HepG2 (cell line): Measurements from ENCODE around the gene PTPRM. TPM values are rescaled to one million over a fixed set of nuclear protein-coding genes. Genes with fewer than 3 reads are reported as not detected.
A peak's percentile ranks its signal among the peaks of the same experiment; 100 is the strongest.

Experiments
- ATAC-seq: fragments of 200-7000 bp; cut with Tn5 transposase; 3 replicates; pipeline ENCODE4 v1.9.1; 2020; ENCODE audit warnings: mild to moderate bottlenecking, moderate library complexity
- BruUV-seq: library from RNA; stranded (reverse); fragments of 400-500 nt; replicated peaks from 2 replicates; lab custom pipeline; 2021; lab: Mats Ljungman, UMichigan
- CTCF ChIA-PET: fragments of 300-600 bp; formaldehyde crosslinking; extraction: SDS; loops from one replicate; lab custom pipeline; 2021; ENCODE audit warnings: low total read pairs, inconsistent platforms, low intra/inter-chr PET ratio; lab: Yijun Ruan, JAX
- POLR2A ChIA-PET: fragments of 350-600 bp; sonication (Branson Sonifier 250); formaldehyde crosslinking; loops from one replicate; lab custom pipeline; 2020; ENCODE audit warnings: antibody characterized with exemption, inconsistent platforms; lab: Yijun Ruan, JAX
- DNase-seq: peaks from one replicate; pipeline ENCODE4 v3.0.0-alpha.2; 2015; ENCODE audit warnings: low spot score
- FAIRE-seq: peaks from 3 replicates; lab custom pipeline; 2011; peaks lifted over from hg19 to GRCh38; lab: Jason Lieb, UNC
- H2AFZ ChIP-seq: one replicate; pipeline ENCODE4 v1.6.1; 2011; ENCODE audit warnings: low read length, inconsistent platforms
- H3K27ac ChIP-seq: fragments of 300-600 bp; 3 replicates; pipeline ENCODE4 v1.8.0; 2011; ENCODE audit warnings: mixed run types, mild to moderate bottlenecking, mixed read lengths, low read length, inconsistent platforms; ENCODE audit not compliant: insufficient read depth; ENCODE audit errors: extremely low read length
- H3K27me3 ChIP-seq, 2 experiments: fragments of 200-600 bp in 1 of 2; 2 replicates in 1 of 2; 3 replicates in 1 of 2; pipeline versions ENCODE4 v1.6.0 to v1.8.0; 2011; ENCODE audit warnings: low read length in 2 of 2, mild to moderate bottlenecking in 2 of 2, moderate library complexity in 2 of 2, inconsistent platforms in 1 of 2; ENCODE audit not compliant: insufficient read depth in 2 of 2, control insufficient read depth in 1 of 2
- H3K36me3 ChIP-seq, 2 experiments: fragments of 200-600 bp in 1 of 2; replicated peaks in 1 of 2; 2 replicates in 1 of 2; 3 replicates in 1 of 2; pipeline versions ENCODE4 v1.5.1 to v1.8.0; 2011; ENCODE audit warnings: low read length in 2 of 2, inconsistent platforms in 1 of 2; ENCODE audit not compliant: insufficient read depth in 2 of 2, control insufficient read depth in 1 of 2
- H3K4me1 ChIP-seq: 2 replicates; pipeline ENCODE4 v1.5.1; 2012; ENCODE audit warnings: low read length, inconsistent platforms; ENCODE audit not compliant: insufficient read depth
- H3K4me2 ChIP-seq: 2 replicates; pipeline ENCODE4 v1.6.0; 2011; ENCODE audit warnings: low read depth, low read length, inconsistent platforms
- H3K4me3 ChIP-seq, 3 experiments: fragments of 200-600 bp in 1 of 3; sonication (generic), shearing (Covaris generic) in 1 of 3; replicated peaks in 1 of 3; 2 replicates each; pipeline ENCODE4 v1.5.1; 2011 to 2016; ENCODE audit warnings: low read length in 3 of 3, inconsistent platforms in 2 of 3, low read depth in 2 of 3, mild to moderate bottlenecking in 2 of 3, control low read depth in 1 of 3, mixed read lengths in 1 of 3; ENCODE audit not compliant: insufficient read depth in 1 of 3
- H3K79me2 ChIP-seq: one replicate; pipeline ENCODE4 v1.6.1; 2011; ENCODE audit warnings: low read length, inconsistent platforms; ENCODE audit not compliant: insufficient read depth
- H3K9ac ChIP-seq: 2 replicates; pipeline ENCODE4 v1.6.0; 2011; ENCODE audit warnings: mild to moderate bottlenecking, low read depth, low read length, inconsistent platforms; ENCODE audit not compliant: insufficient read depth
- H3K9me3 ChIP-seq: 2 replicates; pipeline ENCODE4 v1.5.1; 2012; ENCODE audit warnings: mild to moderate bottlenecking, low read length
- H4K20me1 ChIP-seq: 2 replicates; pipeline ENCODE4 v1.6.0; 2011; ENCODE audit warnings: inconsistent platforms, mild to moderate bottlenecking, low read length, moderate library complexity; ENCODE audit not compliant: insufficient read depth
- ATF7 ChIP-seq, 2 experiments: fragments of 450-650 bp in 1 of 2; sonication (generic) in 1 of 2; formaldehyde crosslinking in 1 of 2; IDR thresholded peaks; 2 replicates each; pipeline versions ENCODE4 v1.4.0 to v1.6.1; 2016 to 2020; ENCODE audit warnings: antibody characterized with exemption in 1 of 2, mild to moderate bottlenecking in 1 of 2, missing genetic modification reagents in 1 of 2
- CEBPB ChIP-seq: IDR thresholded peaks from 2 replicates; pipeline ENCODE4 v1.6.1; 2011; ENCODE audit warnings: low read depth, low read length, improper control_type of control experiment, borderline replicate concordance
- CSRNP1 ChIP-seq: sonication (generic); formaldehyde crosslinking; IDR thresholded peaks from 2 replicates; pipeline ENCODE4 v1.8.1; 2023; ENCODE audit warnings: mild to moderate bottlenecking, missing genetic modification reagents
- GPN1 ChIP-seq: sonication (generic); formaldehyde crosslinking; IDR thresholded peaks from 2 replicates; pipeline ENCODE4 v1.5.1; 2020; ENCODE audit warnings: missing genetic modification reagents, borderline replicate concordance
- REPIN1 ChIP-seq: sonication (generic); formaldehyde crosslinking; IDR thresholded peaks from 2 replicates; pipeline ENCODE4 v1.8.0; 2022; ENCODE audit warnings: missing genetic modification reagents, low read depth, mild to moderate bottlenecking, borderline replicate concordance
- SIN3B ChIP-seq: fragments of 150-350 bp; IDR thresholded peaks from 2 replicates; pipeline ENCODE4 v1.6.1; 2014; ENCODE audit warnings: low read length
- ZNF160 ChIP-seq: sonication (generic); formaldehyde crosslinking; IDR thresholded peaks from 2 replicates; pipeline ENCODE4 v1.8.0; 2022; ENCODE audit warnings: mild to moderate bottlenecking, inconsistent platforms, missing genetic modification reagents
- ZNF766 ChIP-seq: sonication (generic); formaldehyde crosslinking; IDR thresholded peaks from 2 replicates; pipeline ENCODE4 v1.5.0; 2020; ENCODE audit warnings: missing genetic modification reagents, borderline replicate concordance
- ZNF879 ChIP-seq: sonication (generic); formaldehyde crosslinking; IDR thresholded peaks from 2 replicates; pipeline ENCODE4 v1.8.1; 2023; ENCODE audit warnings: missing genetic modification reagents
- WGBS: methylation state at CpG from one replicate; pipeline ENCODE4 v1.1.6; 2017; ENCODE audit warnings: low lambda C conversion rate; 5-methylcytosine and 5-hydroxymethylcytosine counted together
- in situ Hi-C: cut with HindIII; loops from 2 replicates; pipeline ENCODE4 v1.10.0; 2017; ENCODE audit warnings: low pct_unique_long_range_greater_than_20kb; ENCODE audit not compliant: extremely low pct_ligation_motif_present
- intact Hi-C: fragments of 100-400 bp; cut with micrococcal nuclease; formaldehyde crosslinking; loops from one replicate; pipeline ENCODE4 v1.10.0; 2022; ENCODE audit not compliant: unreplicated experiment
- polyA plus RNA-seq, 8 experiments: library from polyadenylated mRNA; depleted of rRNA in 3 of 8; stranded (reverse) in 7 of 8; unstranded in 1 of 8; fragments of >200 nt; fragmentation: Illumina TruSeq in 4 of 8; extraction: Trizol in 4 of 8; gene quantifications; 2 replicates each; pipeline versions ENCODE4 v1.2.1 to v1.2.3, GENCODE V29; 2011 to 2016; ENCODE audit warnings: low read depth in 4 of 8, missing spikeins in 1 of 8, mixed read lengths in 1 of 8; ENCODE audit not compliant: insufficient read depth in 1 of 8
- total RNA-seq, 5 experiments: library from RNA; depleted of rRNA; stranded (reverse); fragments of >200 nt; fragmentation: Illumina TruSeq; extraction: Trizol; gene quantifications; 2 replicates each; pipeline ENCODE4 v1.2.3, GENCODE V29; 2016; ENCODE audit warnings: low read depth in 1 of 5
- TF ChIP-seq, protein P1 (sequence below): sonication (generic); formaldehyde crosslinking; IDR thresholded peaks from 2 replicates; pipeline ENCODE4 v1.4.0; 2020; ENCODE audit warnings: mild to moderate bottlenecking, missing genetic modification reagents
- TF ChIP-seq, protein P2 (sequence below): sonication (generic); formaldehyde crosslinking; IDR thresholded peaks from 2 replicates; pipeline ENCODE4 v1.8.1; 2023; ENCODE audit warnings: mild to moderate bottlenecking, inconsistent platforms, moderate library complexity, missing genetic modification reagents, borderline replicate concordance
- TF ChIP-seq, protein P3 (sequence below): sonication (generic); formaldehyde crosslinking; IDR thresholded peaks from 2 replicates; pipeline ENCODE4 v1.5.0; 2020; ENCODE audit warnings: mild to moderate bottlenecking, missing genetic modification reagents, borderline replicate concordance

PTPRM gene
- total and polyA plus RNA-seq, 2 of the 13 experiments (the other 11 are each of a cell fraction or from before 2014, with no cell fraction given): 12.6 to 108 TPM

- H3K4me2 ChIP-seq: no peak overlapping the region
Measured at GRCh38 chr18:8051453-8051852, 484.3 kb downstream of the PTPRM start.

More at GRCh38 chr18:8051453-8051852, 484.3 kb downstream of the PTPRM start:
- Histone ChIP-seq H3K79me2 (no peaks in the 10 kb centered on the region), H4K20me1 (no peaks in the 10 kb centered on the region), H3K9me3 (no peaks in the 10 kb centered on the region), H3K4me3 (no peak overlapping the region), H3K27me3 (no peaks in the 10 kb centered on the region), H3K27ac (no peak overlapping the region), H3K36me3 (no peaks in the 10 kb centered on the region), H2AFZ (no peak overlapping the region), H3K4me1 (0 out of 2 replicates have a peak, but pooled peaks cover 3% of the 10 kb centered on the region), H3K9ac (no peak overlapping the region)
- intact Hi-C loops: no loop called here
- no peak for FAIRE-seq
- DNase-seq: no peak
- TF ChIP-seq ZNF766 (CRISPR knock-in tag): no peak
- no peak for TF ChIP-seq SIN3B
- no peak for TF ChIP-seq REPIN1
- TF ChIP-seq ATF7 (IDR thresholded peaks at IDR 0.05): 0 out of 2 replicates have a peak, but pooled peaks have one; percentile 12
- TF ChIP-seq ATF7 (CRISPR knock-in tag; IDR thresholded peaks at IDR 0.05): no peak
- TF ChIP-seq CSRNP1 (CRISPR knock-in tag): no peak
- no peak for TF ChIP-seq GPN1 (CRISPR knock-in tag)
- TF ChIP-seq, protein P1, sequence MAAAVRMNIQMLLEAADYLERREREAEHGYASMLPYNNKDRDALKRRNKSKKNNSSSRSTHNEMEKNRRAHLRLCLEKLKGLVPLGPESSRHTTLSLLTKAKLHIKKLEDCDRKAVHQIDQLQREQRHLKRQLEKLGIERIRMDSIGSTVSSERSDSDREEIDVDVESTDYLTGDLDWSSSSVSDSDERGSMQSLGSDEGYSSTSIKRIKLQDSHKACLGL (CRISPR knock-in tag): no peak
- no peak for TF ChIP-seq ZNF160 (CRISPR knock-in tag)
- TF ChIP-seq, protein P2, sequence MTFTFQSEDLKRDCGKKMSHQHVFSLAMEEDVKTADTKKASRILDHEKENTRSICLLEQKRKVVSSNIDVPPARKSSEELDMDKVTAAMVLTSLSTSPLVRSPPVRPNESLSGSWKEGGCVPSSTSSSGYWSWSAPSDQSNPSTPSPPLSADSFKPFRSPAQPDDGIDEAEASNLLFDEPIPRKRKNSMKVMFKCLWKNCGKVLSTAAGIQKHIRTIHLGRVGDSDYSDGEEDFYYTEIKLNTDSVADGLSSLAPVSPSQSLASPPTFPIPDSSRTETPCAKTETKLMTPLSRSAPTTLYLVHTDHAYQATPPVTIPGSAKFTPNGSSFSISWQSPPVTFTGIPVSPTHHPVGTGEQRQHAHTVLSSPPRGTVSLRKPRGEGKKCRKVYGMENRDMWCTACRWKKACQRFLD (CRISPR knock-in tag): no peak
- no peak for TF ChIP-seq ZNF879 (CRISPR knock-in tag)
- TF ChIP-seq CEBPB: peak; percentile 48; the same call in 1 of the 2 replicates
- TF ChIP-seq, protein P3, sequence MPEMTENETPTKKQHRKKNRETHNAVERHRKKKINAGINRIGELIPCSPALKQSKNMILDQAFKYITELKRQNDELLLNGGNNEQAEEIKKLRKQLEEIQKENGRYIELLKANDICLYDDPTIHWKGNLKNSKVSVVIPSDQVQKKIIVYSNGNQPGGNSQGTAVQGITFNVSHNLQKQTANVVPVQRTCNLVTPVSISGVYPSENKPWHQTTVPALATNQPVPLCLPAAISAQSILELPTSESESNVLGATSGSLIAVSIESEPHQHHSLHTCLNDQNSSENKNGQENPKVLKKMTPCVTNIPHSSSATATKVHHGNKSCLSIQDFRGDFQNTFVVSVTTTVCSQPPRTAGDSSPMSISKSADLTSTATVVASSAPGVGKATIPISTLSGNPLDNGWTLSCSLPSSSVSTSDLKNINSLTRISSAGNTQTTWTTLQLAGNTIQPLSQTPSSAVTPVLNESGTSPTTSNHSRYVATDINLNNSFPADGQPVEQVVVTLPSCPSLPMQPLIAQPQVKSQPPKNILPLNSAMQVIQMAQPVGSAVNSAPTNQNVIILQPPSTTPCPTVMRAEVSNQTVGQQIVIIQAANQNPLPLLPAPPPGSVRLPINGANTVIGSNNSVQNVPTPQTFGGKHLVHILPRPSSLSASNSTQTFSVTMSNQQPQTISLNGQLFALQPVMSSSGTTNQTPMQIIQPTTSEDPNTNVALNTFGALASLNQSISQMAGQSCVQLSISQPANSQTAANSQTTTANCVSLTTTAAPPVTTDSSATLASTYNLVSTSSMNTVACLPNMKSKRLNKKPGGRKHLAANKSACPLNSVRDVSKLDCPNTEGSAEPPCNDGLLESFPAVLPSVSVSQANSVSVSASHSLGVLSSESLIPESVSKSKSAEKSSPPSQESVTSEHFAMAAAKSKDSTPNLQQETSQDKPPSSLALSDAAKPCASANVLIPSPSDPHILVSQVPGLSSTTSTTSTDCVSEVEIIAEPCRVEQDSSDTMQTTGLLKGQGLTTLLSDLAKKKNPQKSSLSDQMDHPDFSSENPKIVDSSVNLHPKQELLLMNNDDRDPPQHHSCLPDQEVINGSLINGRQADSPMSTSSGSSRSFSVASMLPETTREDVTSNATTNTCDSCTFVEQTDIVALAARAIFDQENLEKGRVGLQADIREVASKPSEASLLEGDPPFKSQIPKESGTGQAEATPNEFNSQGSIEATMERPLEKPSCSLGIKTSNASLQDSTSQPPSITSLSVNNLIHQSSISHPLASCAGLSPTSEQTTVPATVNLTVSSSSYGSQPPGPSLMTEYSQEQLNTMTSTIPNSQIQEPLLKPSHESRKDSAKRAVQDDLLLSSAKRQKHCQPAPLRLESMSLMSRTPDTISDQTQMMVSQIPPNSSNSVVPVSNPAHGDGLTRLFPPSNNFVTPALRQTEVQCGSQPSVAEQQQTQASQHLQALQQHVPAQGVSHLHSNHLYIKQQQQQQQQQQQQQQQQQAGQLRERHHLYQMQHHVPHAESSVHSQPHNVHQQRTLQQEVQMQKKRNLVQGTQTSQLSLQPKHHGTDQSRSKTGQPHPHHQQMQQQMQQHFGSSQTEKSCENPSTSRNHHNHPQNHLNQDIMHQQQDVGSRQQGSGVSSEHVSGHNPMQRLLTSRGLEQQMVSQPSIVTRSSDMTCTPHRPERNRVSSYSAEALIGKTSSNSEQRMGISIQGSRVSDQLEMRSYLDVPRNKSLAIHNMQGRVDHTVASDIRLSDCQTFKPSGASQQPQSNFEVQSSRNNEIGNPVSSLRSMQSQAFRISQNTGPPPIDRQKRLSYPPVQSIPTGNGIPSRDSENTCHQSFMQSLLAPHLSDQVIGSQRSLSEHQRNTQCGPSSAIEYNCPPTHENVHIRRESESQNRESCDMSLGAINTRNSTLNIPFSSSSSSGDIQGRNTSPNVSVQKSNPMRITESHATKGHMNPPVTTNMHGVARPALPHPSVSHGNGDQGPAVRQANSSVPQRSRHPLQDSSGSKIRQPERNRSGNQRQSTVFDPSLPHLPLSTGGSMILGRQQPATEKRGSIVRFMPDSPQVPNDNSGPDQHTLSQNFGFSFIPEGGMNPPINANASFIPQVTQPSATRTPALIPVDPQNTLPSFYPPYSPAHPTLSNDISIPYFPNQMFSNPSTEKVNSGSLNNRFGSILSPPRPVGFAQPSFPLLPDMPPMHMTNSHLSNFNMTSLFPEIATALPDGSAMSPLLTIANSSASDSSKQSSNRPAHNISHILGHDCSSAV (CRISPR knock-in tag): no peak
- in situ Hi-C loops: no loop called here
- ATAC-seq: no peak
- BruUV-seq: no TSS peak
- WGBS: 98% methylated on average over 2 of the region's 2 CpGs
- POLR2A ChIA-PET: no interaction called here
- CTCF ChIA-PET: no interaction called here
